Right renal cortex interstitium (tissue), 3 donors: ENCODE data around the gene SRSF9. TPM values are rescaled to one million over a fixed set of nuclear protein-coding genes. Genes with fewer than 3 reads are reported as not detected.

ENCODE experiments used
- DNase-seq, 3 donors: peaks; one replicate each; pipeline ENCODE4 v3.0.0-alpha.2; 2013; ENCODE audit warnings: low read depth in 3 of 3, low spot score in 2 of 3
- polyA plus RNA-seq, 3 donors: library from polyadenylated mRNA; unstranded; fragments of 120-200 nt; gene quantifications; one replicate each; pipeline ENCODE4 v1.2.1, GENCODE V29; 2013; ENCODE audit not compliant: insufficient read length in 3 of 3

Gene SRSF9
- polyA plus RNA-seq, 3 donors = 204 to 236 (median 228) TPM

DNA sequence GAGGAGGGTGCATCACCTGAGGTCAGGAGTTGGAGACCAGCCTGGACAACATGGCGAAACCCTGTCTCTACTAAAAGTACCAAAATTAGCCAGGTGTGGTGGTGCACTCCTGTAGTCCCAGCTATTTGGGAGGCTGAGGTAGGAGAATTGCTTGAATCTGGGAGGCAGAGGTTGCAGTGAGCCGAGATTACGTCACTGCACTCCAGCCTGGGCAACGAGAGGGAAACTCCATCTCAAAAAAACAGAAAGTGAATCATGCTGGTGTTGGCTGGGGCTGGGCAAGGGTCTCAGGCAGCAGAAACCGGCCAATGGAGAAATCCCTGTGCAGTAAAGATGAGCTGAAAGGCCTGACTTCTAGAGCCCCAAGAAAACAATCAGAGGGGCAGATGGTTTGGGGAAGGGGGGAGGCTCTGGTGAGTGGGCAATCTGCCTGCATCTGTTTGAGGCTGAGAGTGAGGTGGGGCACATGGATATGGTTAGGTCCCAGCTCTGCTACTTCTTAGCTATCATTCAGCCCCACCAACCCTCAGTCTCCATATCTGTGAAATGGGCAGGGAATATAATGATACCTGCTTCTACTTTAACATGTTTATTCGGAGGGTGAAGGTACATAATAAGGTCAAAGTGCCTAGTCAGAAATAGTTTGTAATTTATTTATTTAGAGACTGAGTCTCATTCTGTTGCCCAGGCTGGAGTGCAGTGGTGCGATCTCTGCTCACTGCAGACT is 52.9 kb downstream of the SRSF9 start:
- no peak for DNase-seq

DNA sequence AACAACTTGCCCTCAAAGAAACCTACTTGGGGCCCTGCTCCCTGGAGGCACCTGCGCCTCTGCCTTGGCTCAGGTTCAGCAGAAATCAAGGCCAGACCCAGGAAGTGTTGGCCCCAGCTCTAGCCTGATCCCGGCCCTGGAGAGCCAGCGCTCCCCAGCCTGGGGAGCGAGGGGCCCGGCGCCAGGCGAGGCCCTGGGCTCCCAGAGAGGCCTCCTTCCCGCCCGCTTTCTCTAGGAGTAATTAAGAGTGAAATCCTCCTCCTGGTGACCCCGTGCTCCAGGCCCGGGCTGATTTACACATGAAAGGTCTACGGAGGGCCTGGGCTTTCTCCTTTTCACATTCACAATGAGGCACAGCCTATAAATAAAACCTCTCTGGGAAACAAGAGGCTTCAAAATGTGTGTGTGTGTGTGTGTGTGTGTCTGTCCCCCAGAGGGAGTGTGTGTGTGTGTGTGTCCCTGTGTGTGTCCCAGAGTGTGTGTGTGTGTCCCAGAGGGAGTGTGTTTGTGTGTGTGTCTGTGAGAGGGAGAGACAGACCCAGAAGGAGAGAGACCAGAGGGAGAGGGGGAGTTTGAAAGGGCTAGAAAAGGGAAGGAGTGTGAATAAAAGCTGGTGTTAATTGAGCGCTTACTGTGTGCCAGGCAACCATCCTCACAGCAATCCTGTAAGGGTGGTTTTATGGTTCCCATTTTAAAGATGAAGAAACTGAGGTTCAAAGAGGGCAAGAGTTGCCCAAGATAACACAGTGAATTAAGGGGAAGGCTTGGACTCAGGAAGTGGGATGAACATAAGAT is 55.5 kb downstream of the SRSF9 start:
- peak in 2 of 3 donors; percentile 77 to 80 for DNase-seq

DNA sequence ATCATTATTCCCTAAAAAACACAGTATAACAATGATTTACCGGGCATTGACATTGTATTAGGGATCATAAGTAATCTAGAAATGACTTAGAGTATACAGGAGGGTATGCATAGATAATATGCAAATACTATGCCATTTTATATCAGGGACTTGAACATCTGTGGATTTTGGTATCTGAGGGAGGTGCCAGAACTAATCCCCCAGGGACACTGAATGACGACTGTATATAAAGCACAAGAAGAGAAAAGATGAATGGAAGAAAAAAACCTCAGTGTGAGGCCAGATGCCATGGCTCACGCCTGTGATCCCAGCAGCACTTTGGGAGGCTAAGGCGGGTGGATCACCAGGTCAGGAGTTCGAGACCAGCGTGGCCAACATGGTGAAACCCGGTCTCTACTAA is 57.1 kb downstream of the SRSF9 start:
- DNase-seq = no peak

Other genes with a start within 250 kb of the SRSF9 start
- gene PXN, start 204.0 kb downstream of the SRSF9 start, polyA plus RNA-seq = 10 to 100 TPM; 52.8 to 58.9 (median 56.8) TPM
- gene RNU4-2, start 177.8 kb downstream of the SRSF9 start, polyA plus RNA-seq = not detected
- gene RNU4-1, start 176.5 kb downstream of the SRSF9 start, polyA plus RNA-seq = not detected
- gene SIRT4, start 167.4 kb downstream of the SRSF9 start, polyA plus RNA-seq = 1 to 10 TPM; 4.2 to 5.8 (median 5.2) TPM
- under 1 TPM; 0.31 to 0.49 (median 0.40) TPM for gene PLA2G1B, start 142.0 kb downstream of the SRSF9 start, polyA plus RNA-seq
- gene MSI1, start 100.6 kb downstream of the SRSF9 start, polyA plus RNA-seq = 10 to 100 TPM; 15.5 to 18.3 (median 15.8) TPM
- 100 to 1,000 TPM; 293 to 339 (median 323) TPM for gene COX6A1, start 31.6 kb downstream of the SRSF9 start, polyA plus RNA-seq
- 10 to 100 TPM; 45.7 to 50.4 (median 49.2) TPM for gene TRIAP1, start 23.4 kb downstream of the SRSF9 start, polyA plus RNA-seq
- 10 to 100 TPM; 32.7 to 34.3 (median 33.9) TPM for gene GATC, start 23.3 kb downstream of the SRSF9 start, polyA plus RNA-seq
- gene DYNLL1, start 26.4 kb upstream of the SRSF9 start, polyA plus RNA-seq = 100 to 1,000 TPM; 480 to 578 (median 536) TPM
- 10 to 100 TPM; 65.0 to 75.4 (median 68.3) TPM for gene COQ5, start 59.4 kb upstream of the SRSF9 start, polyA plus RNA-seq
- 100 to 1,000 TPM; 237 to 303 (median 280) TPM for gene RNF10, start 64.6 kb upstream of the SRSF9 start, polyA plus RNA-seq
- 10 to 100 TPM; 45.9 to 54.5 (median 47.4) TPM for gene POP5, start 111.7 kb upstream of the SRSF9 start, polyA plus RNA-seq
- gene CABP1, start 170.9 kb upstream of the SRSF9 start, polyA plus RNA-seq = 1 to 10 TPM; 5.6 to 6.4 (median 5.8) TPM
- gene MLEC, start 217.4 kb upstream of the SRSF9 start, polyA plus RNA-seq = 100 to 1,000 TPM; 177 to 191 (median 185) TPM
- 10 to 100 TPM; 77.5 to 88.9 (median 81.4) TPM for gene UNC119B, start 240.7 kb upstream of the SRSF9 start, polyA plus RNA-seq